ENCODE measurements around the gene NPTN. TPM values are rescaled to one million over a fixed set of nuclear protein-coding genes. Genes with fewer than 3 reads are reported as not detected.
A peak's percentile ranks its signal among the peaks of the same experiment; 100 is the strongest.

The NPTN gene
- total and polyA plus RNA-seq, 2 donors from 2014 or later, result 100 to 130 TPM

GRCh38 chr15:73626072-73626471 lies 7.1 kb downstream of the NPTN start:
- H3K36me3 ChIP-seq (ENCODE audit: control insufficient read depth in 2 of 3, insufficient read depth in 3 of 3, low read length in 3 of 3), result no peaks in the 10 kb centered on the region
- DNase-seq, result no peak
- H3K27ac ChIP-seq (ENCODE audit: low read depth in 2 of 2, low read length in 2 of 2), result no peak overlapping the region
- H3K27me3 ChIP-seq (ENCODE audit: control insufficient read depth, insufficient read depth, low read length), result no peaks in the 10 kb centered on the region
- intact Hi-C loops (cut with DNase I), result no loop called here
- TF ChIP-seq, protein P1, sequence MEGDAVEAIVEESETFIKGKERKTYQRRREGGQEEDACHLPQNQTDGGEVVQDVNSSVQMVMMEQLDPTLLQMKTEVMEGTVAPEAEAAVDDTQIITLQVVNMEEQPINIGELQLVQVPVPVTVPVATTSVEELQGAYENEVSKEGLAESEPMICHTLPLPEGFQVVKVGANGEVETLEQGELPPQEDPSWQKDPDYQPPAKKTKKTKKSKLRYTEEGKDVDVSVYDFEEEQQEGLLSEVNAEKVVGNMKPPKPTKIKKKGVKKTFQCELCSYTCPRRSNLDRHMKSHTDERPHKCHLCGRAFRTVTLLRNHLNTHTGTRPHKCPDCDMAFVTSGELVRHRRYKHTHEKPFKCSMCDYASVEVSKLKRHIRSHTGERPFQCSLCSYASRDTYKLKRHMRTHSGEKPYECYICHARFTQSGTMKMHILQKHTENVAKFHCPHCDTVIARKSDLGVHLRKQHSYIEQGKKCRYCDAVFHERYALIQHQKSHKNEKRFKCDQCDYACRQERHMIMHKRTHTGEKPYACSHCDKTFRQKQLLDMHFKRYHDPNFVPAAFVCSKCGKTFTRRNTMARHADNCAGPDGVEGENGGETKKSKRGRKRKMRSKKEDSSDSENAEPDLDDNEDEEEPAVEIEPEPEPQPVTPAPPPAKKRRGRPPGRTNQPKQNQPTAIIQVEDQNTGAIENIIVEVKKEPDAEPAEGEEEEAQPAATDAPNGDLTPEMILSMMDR (IDR thresholded peaks at IDR 0.05; ENCODE audit: borderline replicate concordance, extremely low read depth, insufficient read depth), result no peak
- H3K9me3 ChIP-seq (ENCODE audit: control insufficient read depth in 2 of 3, insufficient read depth in 1 of 3, low read length in 3 of 3), result no peaks in the 10 kb centered on the region
- peaks cover 5 to 34% (median 9%) of the 10 kb centered on the region in 3 donors for H3K4me1 ChIP-seq (ENCODE audit: control insufficient read depth in 2 of 3, insufficient read depth in 2 of 3, low read depth in 1 of 3, low read length in 3 of 3)
- FAIRE-seq, result peak; percentile 66
- H3K9ac ChIP-seq (ENCODE audit: low read length in 3 of 3), result no peak overlapping the region
- H3K4me3 ChIP-seq (ENCODE audit: low read length in 3 of 3), result no peak overlapping the region

- no peak for DNase-seq
These were observed 8.7 kb downstream of the NPTN start for GRCh38 chr15:73624530-73624929.

DNA sequence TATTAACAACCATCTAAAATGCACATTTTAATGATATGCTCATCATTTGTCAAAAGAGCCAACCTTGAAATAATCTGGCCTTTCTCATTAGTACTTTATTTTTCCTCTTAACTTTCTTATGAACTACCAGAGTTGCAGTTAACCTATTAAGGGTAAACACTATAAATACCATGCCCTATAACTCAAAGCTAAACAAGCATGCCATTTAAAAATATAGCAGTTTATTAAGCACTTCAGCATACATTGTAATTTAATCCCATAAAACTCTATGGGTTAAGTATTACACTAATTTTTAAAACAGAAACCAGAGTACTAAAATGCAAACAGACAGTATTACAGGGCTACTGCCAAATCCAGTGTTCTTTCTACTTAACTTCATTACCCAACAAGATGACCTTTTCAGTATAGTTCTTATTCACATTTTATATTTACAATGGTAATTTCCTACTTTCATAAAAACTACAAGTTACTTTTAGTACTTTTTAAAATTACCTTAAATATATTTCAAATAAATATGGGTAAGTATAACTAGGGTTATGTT lies 11.8 kb downstream of the NPTN start:
- H3K4me1 ChIP-seq (ENCODE audit: control insufficient read depth in 2 of 3, insufficient read depth in 2 of 3, low read depth in 1 of 3, low read length in 3 of 3), result peaks cover 0 to 27% (median 5%) of the 10 kb centered on the region in 3 donors

More at GRCh38 chr15:73624530-73624929, 8.7 kb downstream of the NPTN start:
- no peaks in the 10 kb centered on the region for H3K36me3 ChIP-seq (ENCODE audit: control insufficient read depth in 2 of 3, insufficient read depth in 3 of 3, low read length in 3 of 3)
- H3K27ac ChIP-seq (ENCODE audit: low read depth in 2 of 2, low read length in 2 of 2), result peak overlapping the region in 1 of 2 donors; percentile 20
- no peak for FAIRE-seq
- H3K9ac ChIP-seq (ENCODE audit: low read length in 3 of 3), result no peak overlapping the region
- TF ChIP-seq, protein P1 (IDR thresholded peaks at IDR 0.05; ENCODE audit: borderline replicate concordance, extremely low read depth, insufficient read depth), result no peak
- no peak overlapping the region for H3K4me3 ChIP-seq (ENCODE audit: low read length in 3 of 3)
- peaks cover 0 to 30% (median 11%) of the 10 kb centered on the region in 3 donors for H3K4me1 ChIP-seq (ENCODE audit: control insufficient read depth in 2 of 3, insufficient read depth in 2 of 3, low read depth in 1 of 3, low read length in 3 of 3)
- no peaks in the 10 kb centered on the region for H3K9me3 ChIP-seq (ENCODE audit: control insufficient read depth in 2 of 3, insufficient read depth in 1 of 3, low read length in 3 of 3)
- intact Hi-C loops (cut with DNase I), result no loop called here
- no peaks in the 10 kb centered on the region for H3K27me3 ChIP-seq (ENCODE audit: control insufficient read depth, insufficient read depth, low read length)

More for the DNA sequence above, 11.8 kb downstream of the NPTN start:
- no peak for DNase-seq
- TF ChIP-seq, protein P1 (IDR thresholded peaks at IDR 0.05; ENCODE audit: borderline replicate concordance, extremely low read depth, insufficient read depth), result no peak
- Histone ChIP-seq H3K9ac (ENCODE audit: low read length in 3 of 3) (no peak overlapping the region), H3K9me3 (ENCODE audit: control insufficient read depth in 2 of 3, insufficient read depth in 1 of 3, low read length in 3 of 3) (no peaks in the 10 kb centered on the region), H3K27me3 (ENCODE audit: control insufficient read depth, insufficient read depth, low read length) (no peaks in the 10 kb centered on the region), H3K36me3 (ENCODE audit: control insufficient read depth in 2 of 3, insufficient read depth in 3 of 3, low read length in 3 of 3) (no peaks in the 10 kb centered on the region), H3K27ac (ENCODE audit: low read depth in 2 of 2, low read length in 2 of 2) (no peak overlapping the region), H3K4me3 (ENCODE audit: low read length in 3 of 3) (no peak overlapping the region)
- FAIRE-seq, result no peak
- intact Hi-C loops (cut with DNase I), result no loop called here
